Suprapubic skin (tissue), 4 donors: ENCODE measurements around the gene LDB2.

ENCODE experiments used
- POLR2A ChIP-seq, 2 donors: fragments of 450-650 bp; IDR thresholded peaks; one replicate each; pipeline ENCODE4 v1.6.1; 2017; ENCODE audit warnings: antibody characterized with exemption in 2 of 2, mild to moderate bottlenecking in 2 of 2, moderate library complexity in 2 of 2
- POLR2AphosphoS5 ChIP-seq, 3 donors: sonication (generic); formaldehyde crosslinking; IDR thresholded peaks; one replicate each; pipeline ENCODE4 v1.6.1; 2017; ENCODE audit warnings: antibody characterized with exemption in 3 of 3
- TF ChIP-seq, protein P1 (sequence below), 2 donors: fragments of 200-600 bp in 1 of 2; fragments of 450-650 bp in 1 of 2; sonication (generic) in 1 of 2; IDR thresholded peaks; one replicate each; pipeline ENCODE4 v1.5.1; 2016 to 2019; ENCODE audit warnings: antibody characterized with exemption in 2 of 2, mild to moderate bottlenecking in 1 of 2, moderate library complexity in 1 of 2

DNA sequence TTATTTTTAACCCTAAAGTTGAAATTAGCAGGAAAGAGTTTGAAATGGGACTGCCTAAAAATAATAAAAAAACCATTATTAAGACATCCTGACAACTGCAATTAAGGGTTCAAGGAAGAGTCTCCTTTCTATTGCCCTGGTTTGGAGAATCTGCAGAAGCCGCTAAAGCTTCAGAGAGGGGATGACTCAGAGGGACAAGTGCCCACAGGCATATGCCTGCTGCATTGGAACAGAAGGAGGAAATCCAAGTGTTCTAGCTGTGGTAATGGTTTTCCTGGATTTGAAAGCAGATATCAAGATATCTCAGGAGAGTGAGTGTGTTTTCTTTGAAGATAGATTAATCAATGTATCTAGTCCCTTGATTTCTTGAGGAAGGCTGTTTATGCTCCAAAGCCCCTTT, 437.1 kb downstream of the LDB2 start:
- TF ChIP-seq POLR2AphosphoS5 (IDR thresholded peaks at IDR 0.05) (no peak), POLR2A (IDR thresholded peaks at IDR 0.05) (no peak)
- TF ChIP-seq, protein P1, sequence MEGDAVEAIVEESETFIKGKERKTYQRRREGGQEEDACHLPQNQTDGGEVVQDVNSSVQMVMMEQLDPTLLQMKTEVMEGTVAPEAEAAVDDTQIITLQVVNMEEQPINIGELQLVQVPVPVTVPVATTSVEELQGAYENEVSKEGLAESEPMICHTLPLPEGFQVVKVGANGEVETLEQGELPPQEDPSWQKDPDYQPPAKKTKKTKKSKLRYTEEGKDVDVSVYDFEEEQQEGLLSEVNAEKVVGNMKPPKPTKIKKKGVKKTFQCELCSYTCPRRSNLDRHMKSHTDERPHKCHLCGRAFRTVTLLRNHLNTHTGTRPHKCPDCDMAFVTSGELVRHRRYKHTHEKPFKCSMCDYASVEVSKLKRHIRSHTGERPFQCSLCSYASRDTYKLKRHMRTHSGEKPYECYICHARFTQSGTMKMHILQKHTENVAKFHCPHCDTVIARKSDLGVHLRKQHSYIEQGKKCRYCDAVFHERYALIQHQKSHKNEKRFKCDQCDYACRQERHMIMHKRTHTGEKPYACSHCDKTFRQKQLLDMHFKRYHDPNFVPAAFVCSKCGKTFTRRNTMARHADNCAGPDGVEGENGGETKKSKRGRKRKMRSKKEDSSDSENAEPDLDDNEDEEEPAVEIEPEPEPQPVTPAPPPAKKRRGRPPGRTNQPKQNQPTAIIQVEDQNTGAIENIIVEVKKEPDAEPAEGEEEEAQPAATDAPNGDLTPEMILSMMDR (IDR thresholded peaks at IDR 0.05): no peak
